GF-D8 (cell line): ENCODE data around the gene ZFYVE21.

ENCODE experiments used
- DNase-seq: peaks from one replicate; lab custom pipeline; 2025; lab: John Stamatoyannopoulos, UW

Gene ZFYVE21

DNA sequence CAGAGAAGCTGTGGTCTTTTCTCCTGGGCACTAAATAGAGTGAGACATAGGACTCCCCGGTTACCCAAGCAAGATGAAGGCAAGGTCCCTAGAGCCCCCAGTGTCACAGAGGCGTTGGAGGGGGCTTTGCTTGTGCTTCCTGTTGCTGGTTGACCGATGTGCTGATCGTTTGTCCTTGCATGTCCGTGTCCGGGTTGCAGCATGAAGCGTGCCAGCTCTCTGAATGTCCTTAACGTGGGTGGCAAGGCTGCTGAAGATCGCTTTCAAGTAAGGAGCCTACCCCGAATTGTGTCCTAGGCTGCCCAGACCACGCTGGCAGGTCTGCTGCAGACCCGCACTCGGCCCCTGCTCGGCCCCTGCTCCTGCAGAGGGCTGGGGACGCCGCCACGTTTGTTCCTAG lies 23.5 kb upstream of the ZFYVE21 start:
- DNase-seq: no peak

DNA sequence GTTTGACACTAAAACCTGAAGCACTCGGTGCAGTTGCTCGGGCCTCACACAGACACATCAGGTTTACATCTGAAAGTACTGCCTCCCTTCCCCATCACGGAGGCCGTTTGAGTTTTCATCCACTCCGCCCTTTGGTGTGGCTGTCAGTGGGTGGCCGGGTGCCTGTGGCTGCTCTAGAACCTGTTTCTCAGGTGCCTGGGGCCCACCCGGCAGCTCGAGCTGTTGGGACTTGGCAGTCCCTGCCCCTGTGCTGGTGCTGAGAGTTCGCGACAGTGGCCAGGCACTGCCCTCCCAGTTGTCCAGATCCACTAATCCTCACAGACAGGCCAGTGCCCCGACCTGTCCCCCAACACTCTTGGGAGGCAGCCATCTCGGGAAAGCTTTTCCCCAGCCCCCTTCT lies 22.7 kb upstream of the ZFYVE21 start:
- DNase-seq: no peak

DNA sequence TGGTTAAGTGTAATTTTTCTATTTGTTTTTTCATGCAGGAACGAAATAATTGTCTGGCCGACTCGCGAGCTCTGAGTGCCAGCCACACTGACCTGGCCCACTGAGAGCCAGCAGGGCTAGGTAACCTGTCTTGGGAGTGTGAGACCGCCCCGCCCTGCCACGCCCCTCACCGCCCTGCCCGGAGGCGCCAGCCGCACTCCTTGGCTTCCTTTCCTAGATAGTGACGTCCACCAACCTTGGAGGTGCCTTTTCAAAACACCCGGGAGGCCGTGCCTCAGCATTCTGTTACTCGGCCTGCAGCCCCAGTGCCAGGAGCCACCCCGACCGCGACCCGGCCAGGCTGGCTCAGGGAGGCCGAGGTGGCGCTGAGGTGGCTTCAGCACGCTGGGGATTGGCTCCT lies 22.1 kb upstream of the ZFYVE21 start:
- no peak for DNase-seq

DNA sequence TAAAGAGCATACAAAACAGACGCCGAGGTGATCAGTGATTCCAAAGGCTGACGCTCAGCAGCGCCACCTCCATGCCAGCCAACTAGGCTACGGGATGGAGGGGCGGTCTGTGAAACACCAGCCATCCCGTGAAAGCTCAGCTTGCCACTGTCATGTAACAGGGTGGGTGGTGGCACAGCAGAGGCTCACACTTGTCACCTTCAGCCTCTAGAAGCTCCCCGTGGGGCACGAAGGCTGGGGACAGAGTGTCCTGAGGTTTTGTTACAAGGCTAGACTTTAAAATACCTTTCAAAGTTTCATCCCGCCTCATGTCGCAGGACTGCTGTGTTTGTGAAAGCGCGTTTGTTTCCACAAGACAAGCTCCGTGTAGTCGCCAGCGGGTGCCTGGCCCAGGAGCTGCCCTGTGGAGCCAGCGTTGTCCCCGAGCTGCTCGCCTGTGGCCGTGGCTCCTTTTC lies 21.0 kb upstream of the ZFYVE21 start:
- no peak for DNase-seq

DNA sequence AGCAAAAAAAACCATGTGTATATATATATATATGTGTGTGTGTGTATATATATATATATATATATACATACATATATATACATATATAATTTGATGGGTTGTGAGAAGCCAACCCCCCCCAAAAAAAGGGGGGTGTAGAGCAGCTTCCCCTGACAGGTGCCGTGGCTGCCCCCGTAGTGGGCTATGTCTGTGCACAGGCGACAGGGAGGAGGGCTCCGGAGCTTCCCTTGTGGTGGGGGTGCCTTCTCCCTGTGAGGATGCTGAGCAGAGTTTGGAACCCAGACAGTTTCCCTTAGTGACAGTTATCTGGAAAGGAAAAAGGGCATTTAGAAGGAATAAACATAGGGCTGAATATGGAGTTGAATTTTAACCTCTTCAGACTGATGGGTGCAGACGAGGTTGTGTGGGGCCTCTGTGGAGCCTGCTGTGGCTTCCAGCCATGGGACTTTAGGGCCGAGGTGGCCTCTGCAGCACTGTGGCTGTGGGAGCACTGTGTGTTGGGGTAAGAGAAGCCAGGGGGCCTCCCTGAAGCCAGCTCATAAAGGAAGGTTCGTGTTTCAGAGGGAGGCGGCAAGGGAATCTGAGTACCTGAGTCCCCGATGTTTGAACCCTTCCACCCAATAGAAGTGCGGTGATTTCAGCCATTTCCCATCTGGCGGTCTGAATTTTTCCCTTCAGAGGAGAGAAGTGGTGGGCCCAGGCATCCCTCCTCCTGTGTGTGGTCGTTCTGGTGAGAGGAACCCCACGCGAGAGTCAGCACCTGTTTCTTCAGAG lies 20.1 kb upstream of the ZFYVE21 start:
- DNase-seq: no peak

- no peak for DNase-seq
These were observed 19.6 kb upstream of the ZFYVE21 start for GRCh38 chr14:103696070-103696402.

DNA sequence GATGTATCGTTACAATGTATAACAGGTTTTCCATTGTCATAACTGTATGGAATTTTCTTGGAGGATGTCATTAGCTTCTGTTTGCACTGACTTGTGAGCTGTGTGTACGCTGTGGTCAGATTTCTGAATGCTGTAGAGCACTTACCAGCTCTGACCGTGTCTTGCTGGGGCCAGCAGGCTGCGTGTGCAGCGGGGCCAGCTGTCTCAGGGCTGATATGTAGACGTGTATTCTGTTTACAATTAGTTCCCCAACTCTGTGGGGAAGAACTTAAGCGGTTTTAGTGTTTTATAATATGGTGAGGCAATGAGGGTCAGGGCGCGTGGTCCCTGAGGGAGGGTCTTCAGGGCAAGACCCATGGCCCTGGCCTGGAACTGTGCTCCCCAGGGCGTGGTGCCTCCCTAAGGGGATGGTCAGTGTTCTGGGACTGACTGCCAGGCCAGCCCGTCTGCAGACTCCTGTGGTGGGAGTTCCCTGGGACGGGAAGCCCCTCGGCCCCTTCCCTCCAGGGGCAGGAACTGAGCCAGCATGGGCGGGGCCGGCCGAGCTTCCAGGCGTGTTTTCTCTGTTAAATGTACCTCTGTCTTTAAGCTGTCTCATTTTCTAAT lies 19.0 kb upstream of the ZFYVE21 start:
- no peak for DNase-seq

DNA sequence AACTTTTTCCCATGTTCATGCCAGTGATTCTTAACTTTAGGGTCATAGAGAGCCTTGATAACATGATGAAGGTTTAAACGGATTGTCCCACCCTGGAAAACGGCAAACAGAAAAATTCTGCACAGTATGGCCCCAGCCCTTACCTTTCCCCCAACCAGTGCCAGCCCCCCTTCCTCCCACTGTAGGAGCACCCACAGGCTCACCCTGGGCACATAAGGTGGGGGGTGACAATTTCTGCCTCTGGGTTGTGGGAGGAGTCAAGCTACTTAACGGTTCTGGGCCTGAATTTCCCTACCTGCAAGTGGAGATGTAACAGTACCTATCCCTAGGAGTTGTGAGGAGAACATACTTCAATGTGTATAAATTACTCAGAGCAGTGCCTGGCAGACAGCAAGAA lies 18.4 kb upstream of the ZFYVE21 start:
- no peak for DNase-seq

- DNase-seq: no peak
These were observed 17.8 kb upstream of the ZFYVE21 start for GRCh38 chr14:103697603-103698379.

DNA sequence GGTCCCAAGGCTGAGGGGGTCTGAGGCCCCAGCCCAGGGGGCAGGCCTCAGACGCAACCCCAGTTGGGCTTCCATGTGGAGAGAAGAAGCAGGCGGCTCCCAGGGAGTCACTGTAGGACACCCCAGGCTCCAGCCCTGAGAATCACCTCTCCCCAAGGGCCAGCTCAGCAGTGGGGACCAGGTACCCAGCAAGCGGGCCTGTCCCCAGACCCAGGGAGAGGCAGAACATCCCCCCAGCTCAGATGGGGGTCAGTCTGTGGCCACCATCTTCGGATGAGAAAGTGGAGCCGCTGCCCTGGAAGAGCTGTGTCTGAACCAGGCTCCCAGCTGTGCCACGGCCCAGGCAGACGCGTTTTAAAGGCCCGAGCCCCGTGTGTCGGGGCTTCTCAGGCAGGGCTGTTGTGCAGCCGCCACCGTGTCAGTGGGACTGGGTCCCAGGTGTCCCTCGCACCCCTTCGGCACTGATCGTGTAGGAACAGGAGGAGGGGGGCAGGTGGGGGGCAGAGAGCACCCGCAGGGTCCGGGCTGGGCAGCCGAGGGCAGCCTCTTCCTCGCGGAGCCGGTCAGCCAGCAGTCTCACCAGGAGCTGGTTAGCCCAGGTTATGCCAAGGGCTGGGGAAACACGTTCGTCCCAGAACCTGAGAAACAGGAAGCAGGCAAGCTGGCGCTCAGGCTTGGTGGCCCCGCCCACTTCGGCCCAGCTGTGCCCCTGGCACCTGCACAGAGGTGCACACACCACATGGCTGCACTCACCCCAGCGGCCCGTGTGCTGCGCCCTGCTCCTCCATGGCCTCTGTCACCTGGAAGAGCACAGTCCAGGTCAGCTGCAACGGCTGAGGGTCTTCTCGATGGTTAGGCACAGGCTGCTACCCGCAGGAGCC lies 17.0 kb upstream of the ZFYVE21 start:
- no peak for DNase-seq

DNA sequence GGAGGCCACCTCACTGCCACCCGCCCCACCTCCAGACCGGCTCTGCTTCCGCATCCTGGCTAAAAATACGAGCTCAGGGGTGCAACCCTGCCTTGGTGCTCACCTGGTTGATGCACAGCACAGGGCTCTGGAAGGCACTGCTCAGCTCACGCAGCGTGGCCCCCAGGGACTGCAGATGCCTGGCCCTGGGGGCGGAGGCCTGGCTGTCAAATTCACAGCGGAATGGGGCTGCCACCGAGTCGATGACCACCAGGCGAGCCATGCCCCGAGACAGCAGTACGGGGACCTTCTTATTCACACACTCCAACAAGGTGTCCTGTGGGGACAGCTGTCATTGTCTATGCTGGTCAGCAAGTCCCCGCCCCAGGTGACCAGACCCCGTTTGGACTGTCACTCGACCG lies 16.3 kb upstream of the ZFYVE21 start:
- no peak for DNase-seq

GRCh38 chr14:103699901-103700752 lies 15.5 kb upstream of the ZFYVE21 start:
- DNase-seq: no peak

GRCh38 chr14:103700753-103701490 lies 14.7 kb upstream of the ZFYVE21 start:
- no peak for DNase-seq

DNA sequence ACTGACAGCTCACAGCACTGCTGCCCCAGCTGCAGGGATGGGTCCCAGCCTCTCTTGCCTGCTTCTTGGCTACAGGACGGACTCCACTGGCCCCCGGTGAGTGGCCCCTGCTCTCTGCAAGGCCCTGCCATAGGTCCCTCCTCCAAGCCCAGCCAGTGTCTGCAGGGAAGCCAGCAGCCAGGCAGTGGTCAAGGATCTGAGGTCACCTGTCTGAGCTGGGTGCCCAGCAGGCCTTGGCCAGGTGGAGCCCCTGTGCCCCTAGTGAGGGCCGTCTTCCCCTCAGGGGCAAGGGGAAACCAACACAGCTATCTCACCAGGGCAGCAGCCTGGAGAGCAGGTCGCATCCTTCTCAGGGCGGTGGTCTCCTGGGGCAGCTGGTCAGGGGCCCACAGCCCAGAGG lies 13.5 kb upstream of the ZFYVE21 start:
- DNase-seq: no peak

DNA sequence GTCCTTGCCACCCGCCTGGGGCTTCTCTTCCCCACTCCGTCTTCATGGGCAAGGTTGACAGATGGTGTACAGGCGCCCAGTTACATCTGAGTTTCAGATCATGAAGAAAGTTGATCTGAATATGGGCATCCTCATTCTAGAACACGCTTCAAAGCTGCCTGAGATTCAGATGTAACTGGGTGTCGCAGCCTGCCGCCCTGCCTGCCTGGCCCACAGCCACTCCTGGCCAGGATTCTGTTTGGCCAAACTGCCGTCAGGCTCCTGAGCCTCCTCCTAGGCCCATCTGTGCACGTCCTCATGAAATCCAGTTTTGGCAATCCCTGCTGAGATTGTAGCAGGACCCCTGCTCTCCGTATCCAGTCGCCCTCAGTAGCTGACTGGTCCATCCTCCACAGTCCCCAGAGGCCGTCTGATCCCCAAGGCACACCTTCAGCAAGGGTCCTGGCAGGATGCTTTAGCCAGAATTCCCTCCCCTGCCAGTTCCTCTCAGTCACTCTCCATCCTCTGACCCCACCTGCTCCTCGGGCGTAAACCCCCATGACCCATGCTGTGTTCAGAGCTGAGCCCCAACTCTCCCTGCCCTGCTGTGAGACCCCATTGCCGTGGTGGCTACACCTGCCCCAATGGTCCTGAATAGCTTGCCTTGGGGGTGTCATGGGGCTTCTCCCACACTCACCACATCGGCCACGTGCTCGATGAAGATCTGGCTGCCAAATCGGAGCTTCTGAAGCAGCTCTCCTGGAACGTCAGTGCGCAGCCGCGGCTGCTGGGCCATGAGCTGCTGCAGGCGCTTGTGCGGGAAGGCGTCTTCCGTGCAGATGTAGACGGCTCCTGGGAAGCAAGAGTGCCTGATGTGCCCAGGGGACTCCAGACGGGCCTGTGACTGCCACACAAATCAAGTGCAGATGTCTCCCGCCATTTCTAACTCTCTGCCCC lies 12.8 kb upstream of the ZFYVE21 start:
- DNase-seq: no peak

DNA sequence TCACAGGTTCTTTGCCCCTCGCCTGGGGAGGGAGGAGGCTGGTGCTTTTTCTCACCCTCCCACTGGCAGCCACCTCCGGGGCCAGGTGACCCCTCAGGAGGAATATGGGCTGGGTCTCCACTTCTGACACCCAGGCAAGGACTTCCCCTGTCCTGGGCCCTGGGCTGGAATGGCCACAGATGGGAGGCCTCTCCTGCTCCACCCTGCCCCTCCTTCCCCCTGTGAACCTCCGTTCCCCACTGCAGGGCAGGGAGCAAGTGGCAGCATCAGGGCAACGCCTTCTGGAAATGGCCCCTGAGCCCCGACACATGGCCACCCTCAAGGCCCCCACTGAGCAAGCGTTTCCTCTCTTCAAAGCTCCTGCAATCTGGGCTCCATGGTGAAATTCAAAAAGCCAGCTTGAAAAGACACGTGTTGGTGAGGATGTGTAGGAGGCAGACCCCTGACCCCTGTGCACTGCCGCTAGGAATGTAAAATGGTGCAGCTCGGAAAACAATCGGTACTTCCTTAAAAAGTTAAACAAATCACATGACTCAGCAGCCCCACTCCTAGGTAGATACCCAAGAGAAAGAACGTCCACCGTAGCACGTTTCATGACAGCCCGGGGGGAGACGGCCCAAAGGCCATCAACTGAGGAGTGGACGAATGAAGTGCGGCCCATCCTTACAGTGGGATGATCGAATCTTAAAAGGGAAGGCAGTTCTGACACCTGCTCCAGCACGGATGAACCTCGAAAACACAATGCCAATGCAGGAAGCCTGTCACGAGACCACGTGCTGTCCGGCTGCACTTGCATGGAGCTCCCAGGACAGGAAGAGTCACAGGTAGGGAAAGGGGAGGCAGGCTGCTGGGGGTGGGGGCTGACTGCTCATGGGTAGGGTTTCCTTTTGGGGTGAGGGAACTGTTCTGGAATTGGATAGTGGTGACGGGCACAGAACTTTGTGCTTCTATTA lies 11.9 kb upstream of the ZFYVE21 start:
- no peak for DNase-seq

DNA sequence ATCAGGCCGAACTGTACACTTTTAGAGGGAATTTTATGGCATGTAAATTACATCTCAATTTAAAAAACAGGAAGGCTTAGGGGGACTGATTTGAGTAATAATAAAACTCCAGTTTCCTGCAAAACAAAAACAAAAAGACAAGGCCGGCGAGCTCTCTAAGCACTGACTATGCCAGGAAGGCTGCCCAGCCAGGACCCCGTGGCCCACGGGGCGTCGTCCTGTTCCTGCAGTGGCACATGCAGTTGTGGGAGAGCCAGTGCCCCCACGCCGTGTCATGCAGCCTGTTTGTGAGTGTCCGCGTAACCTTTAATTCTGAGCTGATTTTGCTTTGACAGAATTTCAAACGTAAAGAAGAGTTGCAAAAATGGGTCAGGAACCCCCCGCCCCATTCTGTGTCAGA lies 10.9 kb upstream of the ZFYVE21 start:
- DNase-seq: no peak

DNA sequence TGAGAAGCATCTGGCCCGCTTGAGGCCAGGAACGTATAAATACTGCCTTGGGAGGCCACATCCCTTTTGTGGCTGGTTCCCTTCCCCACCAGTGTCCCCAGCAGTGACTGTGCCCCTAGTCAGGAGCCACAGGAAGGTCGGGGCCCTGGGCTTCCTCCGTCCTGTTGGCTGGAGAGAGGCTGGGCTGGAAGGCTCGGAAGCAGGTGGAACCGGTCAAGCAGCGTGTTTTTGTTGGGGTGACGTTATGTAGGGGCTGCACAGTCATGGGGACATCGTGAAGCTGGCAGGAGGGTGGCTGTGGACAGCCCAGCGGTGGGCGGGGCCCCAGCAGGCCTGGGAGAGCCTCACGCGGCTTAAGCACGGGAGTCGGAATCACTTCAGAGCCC lies 10.5 kb upstream of the ZFYVE21 start:
- DNase-seq: no peak
